Stimulated activated CD8-positive, alpha-beta memory T cell treated with anti-CD3 and anti-CD28 coated beads, Interleukin-2, amount 100 ng/mL, for 48 hours (primary cell): ENCODE measurements around the gene C8G.

ENCODE experiments used
- DNase-seq, 2 donors: peaks; one replicate each; pipeline ENCODE4 v3.0.0-alpha.2; 2020; ENCODE audit warnings: low read depth in 2 of 2

C8G gene

GRCh38 chr9:136953771-136954269, 8.8 kb downstream of the C8G start:
- no peak for DNase-seq

GRCh38 chr9:136954270-136955083, 9.4 kb downstream of the C8G start:
- no peak for DNase-seq

GRCh38 chr9:136955202-136955942, 10.3 kb downstream of the C8G start:
- no peak for DNase-seq

DNA sequence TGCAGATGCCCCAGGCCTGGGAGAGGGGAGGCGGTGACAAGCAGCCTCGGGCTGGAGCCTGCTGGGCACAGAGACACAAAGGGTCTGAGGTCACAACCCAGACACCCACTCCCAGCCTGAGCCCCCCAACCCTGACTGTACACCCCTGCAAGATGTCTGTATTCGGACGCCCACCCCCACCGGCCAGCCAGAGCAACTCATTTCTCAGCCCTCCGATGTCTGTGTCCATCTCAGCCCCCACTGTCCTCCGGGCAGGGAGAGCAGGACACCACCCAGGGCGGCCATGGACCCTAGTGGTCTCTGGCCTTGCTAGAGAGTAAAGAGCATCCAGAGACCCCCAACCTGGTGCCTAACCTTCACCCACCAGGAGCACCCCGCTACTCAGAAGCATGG, 10.9 kb downstream of the C8G start:
- DNase-seq: no peak

DNA sequence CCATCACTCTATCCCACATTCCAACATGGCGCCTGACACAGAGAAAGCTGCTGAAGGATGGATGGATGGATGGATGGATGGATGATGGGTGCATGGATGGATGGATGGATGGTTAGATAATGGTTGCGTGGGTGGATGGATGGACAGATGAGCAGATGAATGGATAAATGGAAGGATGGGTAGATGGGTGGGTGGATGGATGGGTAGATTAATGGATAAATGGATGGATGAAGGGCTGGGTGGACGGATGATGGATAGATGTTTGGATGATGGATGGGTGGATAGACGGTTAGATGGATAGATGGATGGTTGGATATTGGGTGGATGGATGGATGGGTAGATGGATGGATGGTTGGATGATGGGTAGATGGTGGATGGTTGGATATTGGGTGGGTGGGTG, 11.6 kb downstream of the C8G start:
- DNase-seq: no peak

DNA sequence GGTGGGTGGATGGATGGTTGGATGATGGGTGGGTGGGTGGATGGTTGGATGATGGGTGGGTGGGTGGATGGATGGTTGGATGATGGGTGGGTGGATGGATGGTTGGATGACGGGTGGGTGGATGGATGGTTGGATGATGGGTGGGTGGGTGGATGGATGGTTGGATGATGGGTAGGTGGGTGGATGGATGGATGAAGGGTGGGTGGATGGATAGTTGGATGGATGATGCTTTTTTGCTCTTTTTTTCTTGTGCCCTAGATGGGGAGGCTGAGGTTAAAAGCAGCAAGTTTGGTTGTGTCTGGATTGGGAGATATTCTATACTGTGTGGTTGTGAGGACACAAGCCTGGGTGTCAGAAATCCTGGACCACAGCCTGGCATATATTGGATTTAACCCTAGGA, 12.4 kb downstream of the C8G start:
- DNase-seq: no peak

GRCh38 chr9:136957901-136958300, 12.9 kb downstream of the C8G start:
- no peak for DNase-seq

DNA sequence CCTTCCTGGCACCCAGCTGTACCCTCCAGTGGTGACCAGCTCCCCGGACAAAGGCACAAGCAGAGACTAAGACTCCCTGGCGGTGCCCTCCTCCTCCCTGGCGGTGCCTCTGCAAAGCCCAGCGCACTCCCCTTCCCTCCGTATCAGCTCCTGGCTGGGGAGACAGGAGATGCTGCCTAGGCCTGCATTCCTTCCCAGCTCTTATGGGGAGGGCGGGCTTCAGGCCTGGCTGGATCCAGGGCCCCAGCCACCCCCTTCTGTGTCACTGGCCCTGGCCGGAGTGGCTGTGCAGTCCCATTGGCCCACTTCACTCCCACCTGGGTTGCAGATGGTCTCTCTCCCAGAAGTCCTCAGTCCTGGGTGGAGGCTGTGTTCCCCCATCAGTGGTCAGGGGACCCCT, 13.4 kb downstream of the C8G start:
- DNase-seq: no peak

GRCh38 chr9:136958898-136959850, 14.1 kb downstream of the C8G start:
- no peak for DNase-seq

DNA sequence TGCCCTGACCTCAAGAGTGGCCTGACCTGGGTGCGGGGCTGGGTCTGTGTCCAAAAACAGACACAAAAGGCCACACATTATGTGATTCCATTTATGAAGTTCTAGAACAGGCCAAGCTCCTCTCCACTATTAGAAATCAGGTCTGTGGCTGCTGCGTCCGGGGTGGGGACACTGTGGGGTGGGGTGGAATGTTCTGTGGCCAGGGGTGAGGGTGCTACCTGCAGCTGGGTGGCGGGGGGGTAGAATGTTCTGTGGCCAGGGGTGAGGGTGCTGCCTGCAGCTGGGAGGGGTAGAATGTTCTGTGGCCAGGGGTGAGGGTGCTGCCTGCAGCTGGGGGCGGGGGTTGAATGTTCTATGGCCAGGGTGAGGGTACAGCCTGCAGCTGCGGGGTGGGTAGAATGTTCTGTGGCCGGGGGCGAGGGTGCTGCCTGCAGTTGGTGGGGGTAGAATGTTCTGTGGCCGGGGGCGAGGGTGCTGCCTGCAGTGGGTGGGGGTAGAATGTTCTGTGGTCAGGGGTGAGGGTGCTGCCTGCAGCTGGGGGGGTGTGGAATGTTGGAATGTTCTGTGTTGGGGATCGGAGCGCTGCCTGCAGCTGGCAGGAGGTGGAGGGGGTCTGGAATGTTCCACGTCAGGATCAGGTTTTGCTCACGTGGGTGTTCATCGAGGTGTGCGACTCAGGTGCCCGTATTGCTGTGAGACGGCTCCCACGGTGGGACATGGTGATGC, 15.3 kb downstream of the C8G start:
- no peak for DNase-seq

DNA sequence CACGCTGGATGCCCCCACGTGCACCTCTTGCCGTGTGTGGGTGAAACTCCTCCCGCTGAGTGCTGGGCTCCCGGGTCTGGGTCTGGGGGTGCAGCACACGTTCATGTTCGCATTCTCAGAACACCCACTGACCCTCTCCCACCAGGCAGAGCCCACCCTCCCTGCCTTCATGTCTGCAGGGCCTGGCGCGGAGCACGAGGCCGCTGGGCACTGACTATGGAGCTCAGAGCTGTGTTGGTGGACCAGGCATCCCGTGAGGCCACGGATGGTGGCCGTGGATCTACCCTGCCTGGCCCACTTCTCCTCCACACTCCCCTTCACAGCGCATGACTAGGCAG, 15.9 kb downstream of the C8G start:
- DNase-seq: no peak

DNA sequence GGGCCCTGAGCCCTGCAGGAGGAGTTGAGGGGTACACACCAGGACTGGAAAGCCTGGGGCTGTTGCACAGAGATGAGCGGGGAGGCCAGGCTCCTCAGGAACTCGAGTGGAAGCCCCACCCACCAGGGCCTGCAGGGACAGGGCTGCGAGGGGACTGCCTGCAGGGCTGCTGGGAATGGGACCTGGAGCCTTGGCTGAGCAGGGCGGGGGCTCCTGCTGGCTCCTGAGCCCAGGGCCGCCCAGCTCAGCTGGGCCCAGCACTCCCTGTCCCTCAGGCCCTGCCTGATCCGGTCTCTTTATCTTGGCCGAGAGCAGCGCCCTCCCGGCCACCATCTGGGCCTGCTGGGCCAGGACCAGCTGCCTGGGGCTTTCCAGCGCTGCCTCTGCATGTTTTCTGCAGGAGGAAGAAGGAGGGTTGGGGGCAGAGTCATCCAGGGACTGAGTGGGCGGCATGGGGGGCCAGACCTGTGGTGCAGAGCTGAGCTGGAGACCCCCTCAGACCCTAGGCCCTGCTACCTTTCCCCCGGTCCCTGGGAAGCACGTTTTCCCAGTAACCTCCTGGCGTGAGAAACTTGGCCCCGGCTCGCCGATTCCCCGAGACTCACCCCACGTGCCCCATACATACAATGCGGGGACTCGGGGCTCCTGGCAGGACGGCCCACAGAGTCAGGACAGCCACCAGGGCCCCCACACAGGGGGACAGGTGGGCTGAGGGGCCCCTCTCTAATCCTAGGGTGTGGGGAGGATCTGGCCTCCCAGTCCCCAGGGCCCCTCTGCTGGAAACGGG, 16.4 kb downstream of the C8G start:
- DNase-seq: no peak

DNA sequence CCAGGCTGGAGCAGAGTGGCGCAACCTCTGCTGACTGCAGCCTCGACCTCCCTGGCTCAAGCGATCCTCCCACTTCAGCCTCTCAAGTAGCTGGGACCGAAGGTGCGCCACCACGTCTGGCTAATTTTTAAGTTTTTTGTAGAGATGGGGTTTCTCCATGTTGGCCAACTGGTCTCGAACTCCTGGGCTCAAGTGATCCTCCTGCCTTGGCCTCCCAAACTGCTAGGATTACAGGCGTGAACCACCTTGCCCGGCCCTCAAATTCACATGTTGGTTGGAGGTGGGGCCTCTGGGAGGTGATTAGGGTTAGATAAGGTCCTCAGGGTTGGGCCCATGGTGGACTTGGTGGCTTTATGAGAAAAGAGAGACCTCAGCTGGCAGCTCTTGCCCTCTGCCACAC, 17.1 kb downstream of the C8G start:
- DNase-seq: no peak

- no peak for DNase-seq
These were observed 17.7 kb downstream of the C8G start for GRCh38 chr9:136962701-136963248.

DNA sequence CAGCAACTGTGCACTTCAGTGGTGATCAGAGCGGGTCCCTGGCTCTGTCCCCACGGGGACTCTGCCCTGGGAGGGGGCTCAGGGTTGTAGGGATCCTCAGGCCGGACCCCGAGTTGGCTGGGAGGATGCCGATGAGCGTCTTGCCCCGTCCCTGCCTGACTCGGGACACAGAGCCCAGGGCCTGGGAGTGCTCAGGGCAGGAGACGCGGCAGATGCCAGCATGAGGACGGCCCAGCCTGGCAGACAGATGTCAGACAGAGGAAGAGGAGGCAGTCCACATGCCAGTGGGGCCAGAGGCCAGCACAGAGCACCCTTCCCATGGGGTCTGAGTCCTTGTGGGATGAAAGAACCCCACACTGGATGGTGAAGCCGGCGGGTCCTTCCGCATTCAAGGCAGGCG, 18.3 kb downstream of the C8G start:
- DNase-seq: no peak

DNA sequence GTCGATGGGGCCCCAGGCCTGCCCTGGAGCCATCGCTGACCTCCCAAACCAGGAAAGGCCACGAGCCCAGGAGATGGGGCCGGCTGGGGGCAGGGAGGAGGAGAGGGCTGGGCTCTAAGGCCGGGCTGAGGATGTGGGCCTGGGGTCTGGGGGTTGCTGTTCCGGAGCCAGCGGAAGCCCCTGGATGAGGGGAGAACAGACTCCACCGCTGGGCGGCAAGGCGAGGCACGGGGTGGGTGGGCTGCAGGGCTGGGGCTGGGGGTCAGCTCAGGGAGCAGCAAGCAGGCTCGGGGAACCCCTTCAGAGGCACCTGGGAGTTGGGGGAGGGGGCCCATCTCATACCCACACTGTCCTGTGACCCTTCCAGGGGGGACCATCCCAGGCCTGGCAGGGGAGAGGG, 18.7 kb downstream of the C8G start:
- DNase-seq: no peak

- no peak for DNase-seq
These were observed 19.2 kb downstream of the C8G start for GRCh38 chr9:136964171-136964689.

- no peak for DNase-seq
These were observed 19.9 kb downstream of the C8G start for GRCh38 chr9:136964833-136965422.

- no peak for DNase-seq
These were observed 20.9 kb downstream of the C8G start for GRCh38 chr9:136965771-136966484.
